ENCODE data around the gene EIF4G3. TPM values are rescaled to one million over a fixed set of nuclear protein-coding genes. Genes with fewer than 3 reads are reported as not detected.

Gene EIF4G3
- total and polyA plus RNA-seq, 2 donors (not counting 1 experiment from before 2014, with no cell fraction given): 53.5 to 67.0 TPM

DNA sequence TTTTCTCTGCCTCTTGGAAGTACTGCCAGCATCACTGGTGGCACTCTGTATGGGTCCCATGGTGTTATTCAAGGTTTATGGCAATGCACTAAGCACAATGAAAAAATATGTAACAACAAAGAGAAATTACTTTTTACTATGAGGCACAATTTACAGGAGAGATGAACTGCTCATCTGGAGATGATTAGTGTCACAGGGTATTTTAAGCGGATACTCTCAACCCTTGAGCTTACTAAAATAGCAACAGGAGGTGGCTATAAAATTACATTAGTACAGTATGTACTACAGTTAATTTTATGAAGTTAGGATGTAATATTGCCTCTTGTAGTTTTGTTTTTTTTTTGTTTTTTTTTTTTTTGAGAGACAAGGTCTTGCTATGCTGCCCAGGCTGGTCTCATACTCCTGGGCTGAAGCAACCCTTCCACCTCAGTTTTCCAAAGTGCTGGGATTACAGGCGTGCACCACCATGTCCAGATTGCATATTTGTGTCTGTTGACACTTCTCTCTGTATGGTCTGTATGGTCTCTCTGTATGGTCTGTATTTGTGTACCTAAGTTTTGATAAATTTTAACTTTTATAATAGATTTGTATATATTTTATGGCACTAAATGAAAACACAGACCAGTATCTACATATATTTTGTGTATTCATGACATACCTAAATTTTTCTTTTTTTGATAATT is 214.0 kb downstream of the EIF4G3 start:
- H3K4me1 ChIP-seq (ENCODE audit: control insufficient read depth, extremely low read depth, insufficient read depth, low read length): no peaks in the 10 kb centered on the region
- no peaks in the 10 kb centered on the region for H3K27me3 ChIP-seq (ENCODE audit: control insufficient read depth, insufficient read depth, low read length)
- no peak overlapping the region for H3K4me3 ChIP-seq (replicated peaks in 1 of 4; ENCODE audit: control extremely low read depth in 1 of 4, insufficient read depth in 1 of 4, low read depth in 3 of 4, low read length in 4 of 4)
- H2AFZ ChIP-seq (ENCODE audit: low read length): no peak overlapping the region
- TF ChIP-seq, protein P1, sequence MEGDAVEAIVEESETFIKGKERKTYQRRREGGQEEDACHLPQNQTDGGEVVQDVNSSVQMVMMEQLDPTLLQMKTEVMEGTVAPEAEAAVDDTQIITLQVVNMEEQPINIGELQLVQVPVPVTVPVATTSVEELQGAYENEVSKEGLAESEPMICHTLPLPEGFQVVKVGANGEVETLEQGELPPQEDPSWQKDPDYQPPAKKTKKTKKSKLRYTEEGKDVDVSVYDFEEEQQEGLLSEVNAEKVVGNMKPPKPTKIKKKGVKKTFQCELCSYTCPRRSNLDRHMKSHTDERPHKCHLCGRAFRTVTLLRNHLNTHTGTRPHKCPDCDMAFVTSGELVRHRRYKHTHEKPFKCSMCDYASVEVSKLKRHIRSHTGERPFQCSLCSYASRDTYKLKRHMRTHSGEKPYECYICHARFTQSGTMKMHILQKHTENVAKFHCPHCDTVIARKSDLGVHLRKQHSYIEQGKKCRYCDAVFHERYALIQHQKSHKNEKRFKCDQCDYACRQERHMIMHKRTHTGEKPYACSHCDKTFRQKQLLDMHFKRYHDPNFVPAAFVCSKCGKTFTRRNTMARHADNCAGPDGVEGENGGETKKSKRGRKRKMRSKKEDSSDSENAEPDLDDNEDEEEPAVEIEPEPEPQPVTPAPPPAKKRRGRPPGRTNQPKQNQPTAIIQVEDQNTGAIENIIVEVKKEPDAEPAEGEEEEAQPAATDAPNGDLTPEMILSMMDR (conservative IDR thresholded peaks at IDR 0.05 in 1 of 2, IDR thresholded peaks at IDR 0.05 in 1 of 2; ENCODE audit: low read depth in 1 of 2, low read length in 2 of 2): no peak
- no peak for TF ChIP-seq EZH2 (IDR thresholded peaks at IDR 0.05; ENCODE audit: low read length, missing control alignments)
- H3K79me2 ChIP-seq (ENCODE audit: control insufficient read depth, insufficient read depth, low read length): no peaks in the 10 kb centered on the region
- H4K20me1 ChIP-seq (ENCODE audit: control insufficient read depth, extremely low read depth, insufficient read depth, low read length): no peaks in the 10 kb centered on the region
- H3K27ac ChIP-seq (ENCODE audit: insufficient read depth, low read length): no peak overlapping the region
- no peak for DNase-seq (ENCODE audit: low read depth in 2 of 2)
- no peaks in the 10 kb centered on the region for H3K9me3 ChIP-seq (ENCODE audit: control insufficient read depth, insufficient read depth, low read depth, low read length)
- H3K36me3 ChIP-seq (ENCODE audit: control insufficient read depth, insufficient read depth, low read length): no peaks in the 10 kb centered on the region
- H3K9ac ChIP-seq (ENCODE audit: insufficient read depth, low read length): no peak overlapping the region
- no peak overlapping the region for H3K4me2 ChIP-seq (ENCODE audit: extremely low read depth, insufficient read depth, low read length)

DNA sequence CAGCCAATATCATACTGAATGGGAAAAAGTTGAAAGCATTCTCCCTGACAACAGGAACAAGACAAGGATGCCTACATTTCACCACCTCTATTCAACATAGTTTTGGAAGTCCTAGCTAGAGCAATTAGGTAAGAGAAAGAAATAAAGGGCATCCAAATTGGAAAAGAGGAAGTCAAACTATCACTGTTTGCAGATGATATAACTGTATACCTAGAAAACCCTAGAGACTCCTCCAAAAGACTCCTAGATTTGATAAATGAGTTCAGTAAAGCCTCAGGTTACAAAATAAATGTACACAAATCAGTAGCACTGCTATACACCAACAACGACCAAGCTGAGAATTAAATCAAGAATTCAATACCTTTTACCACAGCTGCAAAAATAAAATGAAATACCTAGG is 218.3 kb downstream of the EIF4G3 start:
- no peaks in the 10 kb centered on the region for H4K20me1 ChIP-seq (ENCODE audit: control insufficient read depth, extremely low read depth, insufficient read depth, low read length)
- no peak overlapping the region for H2AFZ ChIP-seq (ENCODE audit: low read length)
- DNase-seq (ENCODE audit: low read depth in 2 of 2): no peak
- no peak overlapping the region for H3K27ac ChIP-seq (ENCODE audit: insufficient read depth, low read length)
- TF ChIP-seq, protein P1 (conservative IDR thresholded peaks at IDR 0.05 in 1 of 2, IDR thresholded peaks at IDR 0.05 in 1 of 2; ENCODE audit: low read depth in 1 of 2, low read length in 2 of 2): no peak
- no peak for TF ChIP-seq EZH2 (IDR thresholded peaks at IDR 0.05; ENCODE audit: low read length, missing control alignments)
- no peak overlapping the region for H3K4me2 ChIP-seq (ENCODE audit: extremely low read depth, insufficient read depth, low read length)
- no peaks in the 10 kb centered on the region for H3K36me3 ChIP-seq (ENCODE audit: control insufficient read depth, insufficient read depth, low read length)
- H3K9ac ChIP-seq (ENCODE audit: insufficient read depth, low read length): no peak overlapping the region
- no peaks in the 10 kb centered on the region for H3K9me3 ChIP-seq (ENCODE audit: control insufficient read depth, insufficient read depth, low read depth, low read length)
- no peaks in the 10 kb centered on the region for H3K4me1 ChIP-seq (ENCODE audit: control insufficient read depth, extremely low read depth, insufficient read depth, low read length)
- no peak overlapping the region for H3K4me3 ChIP-seq (replicated peaks in 1 of 4; ENCODE audit: control extremely low read depth in 1 of 4, insufficient read depth in 1 of 4, low read depth in 3 of 4, low read length in 4 of 4)
- H3K79me2 ChIP-seq (ENCODE audit: control insufficient read depth, insufficient read depth, low read length): no peaks in the 10 kb centered on the region
- no peaks in the 10 kb centered on the region for H3K27me3 ChIP-seq (ENCODE audit: control insufficient read depth, insufficient read depth, low read length)

DNA sequence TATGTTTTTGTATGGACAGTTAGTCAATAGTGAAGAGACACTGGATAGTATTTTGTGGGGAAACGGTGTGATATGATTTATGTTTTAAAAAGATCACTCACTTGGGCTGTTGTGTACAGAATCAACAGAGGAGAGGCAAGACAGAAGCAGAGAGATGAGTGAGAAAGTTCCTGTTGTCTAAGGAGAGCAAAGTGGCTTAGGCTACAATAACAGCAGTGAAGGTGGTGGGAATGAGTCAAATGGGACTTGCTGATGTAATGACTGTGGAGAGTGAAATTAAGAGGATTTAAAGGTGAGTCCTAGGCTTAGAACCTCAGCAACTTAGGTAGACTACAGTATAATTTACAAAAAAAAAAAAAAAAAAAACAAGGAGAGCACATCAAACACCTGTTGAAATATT is 220.4 kb downstream of the EIF4G3 start:
- DNase-seq (ENCODE audit: low read depth in 2 of 2): no peak
- H3K27ac ChIP-seq (ENCODE audit: insufficient read depth, low read length): no peak overlapping the region
- H3K9me3 ChIP-seq (ENCODE audit: control insufficient read depth, insufficient read depth, low read depth, low read length): no peaks in the 10 kb centered on the region
- H3K36me3 ChIP-seq (ENCODE audit: control insufficient read depth, insufficient read depth, low read length): no peaks in the 10 kb centered on the region
- no peak overlapping the region for H3K9ac ChIP-seq (ENCODE audit: insufficient read depth, low read length)
- TF ChIP-seq, protein P1 (conservative IDR thresholded peaks at IDR 0.05 in 1 of 2, IDR thresholded peaks at IDR 0.05 in 1 of 2; ENCODE audit: low read depth in 1 of 2, low read length in 2 of 2): no peak
- no peak for TF ChIP-seq EZH2 (IDR thresholded peaks at IDR 0.05; ENCODE audit: low read length, missing control alignments)
- no peaks in the 10 kb centered on the region for H3K4me1 ChIP-seq (ENCODE audit: control insufficient read depth, extremely low read depth, insufficient read depth, low read length)
- no peaks in the 10 kb centered on the region for H4K20me1 ChIP-seq (ENCODE audit: control insufficient read depth, extremely low read depth, insufficient read depth, low read length)
- H3K4me3 ChIP-seq (replicated peaks in 1 of 4; ENCODE audit: control extremely low read depth in 1 of 4, insufficient read depth in 1 of 4, low read depth in 3 of 4, low read length in 4 of 4): no peak overlapping the region
- no peaks in the 10 kb centered on the region for H3K27me3 ChIP-seq (ENCODE audit: control insufficient read depth, insufficient read depth, low read length)
- no peak overlapping the region for H3K4me2 ChIP-seq (ENCODE audit: extremely low read depth, insufficient read depth, low read length)
- H2AFZ ChIP-seq (ENCODE audit: low read length): no peak overlapping the region
- H3K79me2 ChIP-seq (ENCODE audit: control insufficient read depth, insufficient read depth, low read length): no peaks in the 10 kb centered on the region
